ENCODE results near the gene DDX24.

DDX24 gene

DNA sequence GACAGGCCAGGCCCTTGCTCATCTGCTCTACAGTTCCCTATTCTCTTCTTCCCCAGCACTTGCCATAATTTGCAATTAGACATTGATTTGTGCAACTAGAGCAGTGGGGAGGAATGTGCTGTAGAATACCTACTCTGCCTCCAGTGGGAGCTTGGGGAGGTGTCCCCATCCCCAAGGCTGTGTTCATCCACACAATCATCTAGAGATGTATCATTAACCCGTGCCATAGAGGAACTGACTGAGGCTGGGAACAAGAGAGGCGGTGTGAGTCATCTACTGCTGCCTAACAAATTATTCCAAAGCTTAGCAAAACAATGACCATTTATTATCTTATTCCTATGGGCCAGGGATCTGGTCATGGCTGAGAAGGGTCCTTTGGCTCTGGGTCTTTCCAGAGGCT is 60.0 kb downstream of the DDX24 start:
- Histone ChIP-seq H3K4me3 (ENCODE audit: low read depth in 1 of 2, low read length in 1 of 2) (no peak overlapping the region), H3K4me1 (ENCODE audit: control insufficient read depth in 1 of 2, insufficient read depth in 1 of 2, low read depth in 1 of 2, low read length in 1 of 2) (peaks cover 4 to 5% of the 10 kb centered on the region in 2 experiments), H3K27me3 (peaks cover 11% of the 10 kb centered on the region), H3K9me3 (no peaks in the 10 kb centered on the region), H3K36me3 (no peaks in the 10 kb centered on the region), H3K27ac (no peak overlapping the region)
- TF ChIP-seq, protein P1, sequence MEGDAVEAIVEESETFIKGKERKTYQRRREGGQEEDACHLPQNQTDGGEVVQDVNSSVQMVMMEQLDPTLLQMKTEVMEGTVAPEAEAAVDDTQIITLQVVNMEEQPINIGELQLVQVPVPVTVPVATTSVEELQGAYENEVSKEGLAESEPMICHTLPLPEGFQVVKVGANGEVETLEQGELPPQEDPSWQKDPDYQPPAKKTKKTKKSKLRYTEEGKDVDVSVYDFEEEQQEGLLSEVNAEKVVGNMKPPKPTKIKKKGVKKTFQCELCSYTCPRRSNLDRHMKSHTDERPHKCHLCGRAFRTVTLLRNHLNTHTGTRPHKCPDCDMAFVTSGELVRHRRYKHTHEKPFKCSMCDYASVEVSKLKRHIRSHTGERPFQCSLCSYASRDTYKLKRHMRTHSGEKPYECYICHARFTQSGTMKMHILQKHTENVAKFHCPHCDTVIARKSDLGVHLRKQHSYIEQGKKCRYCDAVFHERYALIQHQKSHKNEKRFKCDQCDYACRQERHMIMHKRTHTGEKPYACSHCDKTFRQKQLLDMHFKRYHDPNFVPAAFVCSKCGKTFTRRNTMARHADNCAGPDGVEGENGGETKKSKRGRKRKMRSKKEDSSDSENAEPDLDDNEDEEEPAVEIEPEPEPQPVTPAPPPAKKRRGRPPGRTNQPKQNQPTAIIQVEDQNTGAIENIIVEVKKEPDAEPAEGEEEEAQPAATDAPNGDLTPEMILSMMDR (IDR thresholded peaks at IDR 0.05) = no peak

DNA sequence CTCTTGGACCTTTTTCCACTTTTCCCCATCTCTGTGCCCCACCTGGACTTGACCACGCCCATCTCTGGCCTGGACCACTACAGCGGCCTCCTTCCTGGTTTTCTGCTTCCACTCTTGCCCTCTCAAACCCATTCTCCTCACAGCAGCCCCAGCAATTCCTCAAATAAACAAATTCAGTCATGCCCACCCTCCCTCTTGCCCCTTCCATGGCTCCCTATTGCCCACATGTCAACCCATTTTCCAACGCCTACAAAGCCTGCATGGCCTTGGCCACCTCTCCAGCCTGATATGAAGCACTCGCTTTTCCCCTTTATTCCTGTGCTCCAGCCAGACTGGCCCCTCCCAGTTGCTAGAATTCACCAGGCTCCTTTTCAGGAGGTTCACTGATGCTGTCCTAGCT is 60.7 kb downstream of the DDX24 start:
- Histone ChIP-seq H3K27ac (no peak overlapping the region), H3K27me3 (peaks cover 14% of the 10 kb centered on the region), H3K36me3 (no peaks in the 10 kb centered on the region), H3K9me3 (no peaks in the 10 kb centered on the region), H3K4me1 (ENCODE audit: control insufficient read depth in 1 of 2, insufficient read depth in 1 of 2, low read depth in 1 of 2, low read length in 1 of 2) (no peaks in the 10 kb centered on the region), H3K4me3 (ENCODE audit: low read depth in 1 of 2, low read length in 1 of 2) (no peak overlapping the region)
- TF ChIP-seq, protein P1 (IDR thresholded peaks at IDR 0.05) = no peak

DNA sequence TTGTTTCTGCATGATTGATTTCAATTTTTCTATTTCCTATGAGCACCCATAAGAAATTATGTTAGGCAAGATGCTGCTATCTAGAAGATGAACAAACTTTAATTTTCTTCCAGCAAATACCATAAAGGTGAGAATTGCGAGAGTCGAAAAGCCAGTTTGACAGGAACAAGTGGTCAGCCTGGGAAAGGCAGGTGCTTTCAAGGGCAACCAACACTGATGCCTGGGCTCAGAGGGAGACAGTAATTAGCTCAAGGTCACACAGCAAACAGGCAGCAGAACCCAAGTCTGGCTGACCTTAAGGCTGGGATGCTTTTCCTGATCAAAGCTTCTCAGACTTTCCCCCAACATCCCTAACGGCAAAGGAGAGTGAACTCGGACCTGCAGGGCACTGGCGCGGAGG is 61.7 kb downstream of the DDX24 start:
- H3K27me3 ChIP-seq = peaks cover 14% of the 10 kb centered on the region
- no peak overlapping the region for H3K4me3 ChIP-seq (ENCODE audit: low read depth in 1 of 2, low read length in 1 of 2)
- no peak overlapping the region for H3K27ac ChIP-seq
- H3K4me1 ChIP-seq (ENCODE audit: control insufficient read depth in 1 of 2, insufficient read depth in 1 of 2, low read depth in 1 of 2, low read length in 1 of 2) = no peaks in the 10 kb centered on the region
- H3K9me3 ChIP-seq = no peaks in the 10 kb centered on the region
- TF ChIP-seq, protein P1 (IDR thresholded peaks at IDR 0.05) = no peak
- no peaks in the 10 kb centered on the region for H3K36me3 ChIP-seq

DNA sequence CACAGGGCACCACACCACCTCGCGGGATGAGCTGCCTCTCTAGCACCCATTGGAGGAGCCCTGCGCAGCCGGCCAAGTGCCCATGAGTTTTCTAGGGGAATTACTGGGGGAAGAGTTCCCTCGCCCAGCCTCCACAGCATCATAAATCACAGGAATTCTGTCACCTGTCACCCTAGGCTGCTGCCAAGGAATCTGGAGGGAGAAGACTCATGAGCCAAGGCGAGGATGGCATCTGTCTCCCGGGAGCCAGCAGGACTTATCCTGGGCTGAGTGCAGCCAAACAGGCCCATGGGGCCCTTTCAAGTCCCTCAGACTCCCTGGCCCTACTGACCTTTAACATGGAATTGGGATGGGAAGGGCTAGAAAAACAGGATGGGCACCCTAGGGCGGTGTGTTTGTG is 62.7 kb downstream of the DDX24 start:
- TF ChIP-seq, protein P1 (IDR thresholded peaks at IDR 0.05) = no peak
- Histone ChIP-seq H3K4me3 (ENCODE audit: low read depth in 1 of 2, low read length in 1 of 2) (no peak overlapping the region), H3K27me3 (peaks cover 14% of the 10 kb centered on the region), H3K9me3 (no peaks in the 10 kb centered on the region), H3K4me1 (ENCODE audit: control insufficient read depth in 1 of 2, insufficient read depth in 1 of 2, low read depth in 1 of 2, low read length in 1 of 2) (no peaks in the 10 kb centered on the region), H3K36me3 (no peaks in the 10 kb centered on the region), H3K27ac (no peak overlapping the region)

DNA sequence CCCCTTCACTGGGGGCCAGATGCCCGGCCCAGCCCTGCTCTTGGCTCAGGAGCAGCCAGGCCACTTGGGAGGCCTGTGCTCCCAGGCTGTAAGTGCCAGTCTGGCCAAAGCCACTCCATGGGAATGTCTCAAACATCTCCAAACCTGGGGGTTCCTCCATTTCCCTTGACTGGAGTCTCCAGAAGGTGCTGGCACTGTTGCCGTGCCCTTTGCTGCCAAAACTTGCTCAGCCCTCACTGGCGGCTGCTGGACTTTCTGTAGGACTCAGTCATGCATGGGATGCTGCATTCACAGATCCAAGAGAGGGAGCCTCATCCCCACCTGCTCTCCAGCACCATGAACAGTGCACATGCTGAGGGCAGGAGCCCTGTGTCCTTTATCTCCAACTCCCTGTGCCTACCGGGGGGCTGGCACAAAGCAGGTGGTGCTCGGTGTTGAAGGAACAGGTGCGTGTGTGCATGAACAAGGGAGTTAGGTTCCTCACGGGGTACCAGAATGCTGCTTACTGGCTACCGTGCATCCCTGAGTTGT is 64.5 kb downstream of the DDX24 start:
- H3K27me3 ChIP-seq = peaks cover 14% of the 10 kb centered on the region
- TF ChIP-seq, protein P1 (IDR thresholded peaks at IDR 0.05) = no peak
- no peaks in the 10 kb centered on the region for H3K36me3 ChIP-seq
- no peaks in the 10 kb centered on the region for H3K9me3 ChIP-seq
- no peaks in the 10 kb centered on the region for H3K4me1 ChIP-seq (ENCODE audit: control insufficient read depth in 1 of 2, insufficient read depth in 1 of 2, low read depth in 1 of 2, low read length in 1 of 2)
- H3K27ac ChIP-seq = no peak overlapping the region
- no peak overlapping the region for H3K4me3 ChIP-seq (ENCODE audit: low read depth in 1 of 2, low read length in 1 of 2)

DNA sequence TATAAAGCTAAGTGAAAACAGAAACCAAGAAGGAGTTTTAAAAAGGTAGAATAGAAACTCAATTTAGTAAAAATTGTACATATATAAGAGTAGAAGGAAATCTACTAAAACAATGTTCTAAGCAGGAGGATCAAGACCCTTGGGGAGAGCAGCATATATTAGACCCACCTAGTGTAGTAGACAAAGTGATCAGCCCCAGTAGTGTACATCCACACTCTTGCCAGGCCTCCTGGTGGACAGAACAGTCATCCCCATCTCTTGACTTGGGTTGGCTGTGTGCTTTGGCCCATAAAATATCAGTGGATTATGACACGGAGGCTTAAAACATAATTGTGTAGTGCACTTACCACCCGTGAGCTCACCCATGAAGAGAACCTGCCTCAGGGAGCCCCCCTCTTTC is 65.8 kb downstream of the DDX24 start:
- no peak overlapping the region for H3K27ac ChIP-seq
- H3K4me1 ChIP-seq (ENCODE audit: control insufficient read depth in 1 of 2, insufficient read depth in 1 of 2, low read depth in 1 of 2, low read length in 1 of 2) = no peaks in the 10 kb centered on the region
- H3K36me3 ChIP-seq = no peaks in the 10 kb centered on the region
- no peaks in the 10 kb centered on the region for H3K9me3 ChIP-seq
- no peak overlapping the region for H3K4me3 ChIP-seq (ENCODE audit: low read depth in 1 of 2, low read length in 1 of 2)
- H3K27me3 ChIP-seq = peaks cover 20% of the 10 kb centered on the region
- TF ChIP-seq, protein P1 (IDR thresholded peaks at IDR 0.05) = no peak
